ENCODE results near the gene SUSD6.

The SUSD6 gene

DNA sequence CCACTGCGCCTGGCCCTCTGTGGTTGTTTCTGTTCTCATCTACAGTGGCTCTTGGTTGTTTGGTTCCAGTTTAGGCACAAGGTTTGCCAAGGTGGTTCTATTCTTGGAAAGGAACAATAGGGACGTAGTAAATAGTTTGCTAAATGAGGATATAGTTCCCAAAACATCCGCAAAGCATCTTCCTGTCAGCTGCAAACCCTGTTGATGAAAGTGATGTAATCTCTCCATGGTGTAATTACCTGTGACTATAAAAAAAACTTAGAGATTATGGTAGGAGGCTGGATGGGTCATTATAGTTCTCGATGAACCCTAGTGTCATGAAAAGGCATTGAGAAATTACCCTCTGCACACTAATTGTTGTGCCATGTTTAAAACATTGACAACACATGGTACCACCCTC, 52.9 kb downstream of the SUSD6 start:
- TF ChIP-seq, protein P1, sequence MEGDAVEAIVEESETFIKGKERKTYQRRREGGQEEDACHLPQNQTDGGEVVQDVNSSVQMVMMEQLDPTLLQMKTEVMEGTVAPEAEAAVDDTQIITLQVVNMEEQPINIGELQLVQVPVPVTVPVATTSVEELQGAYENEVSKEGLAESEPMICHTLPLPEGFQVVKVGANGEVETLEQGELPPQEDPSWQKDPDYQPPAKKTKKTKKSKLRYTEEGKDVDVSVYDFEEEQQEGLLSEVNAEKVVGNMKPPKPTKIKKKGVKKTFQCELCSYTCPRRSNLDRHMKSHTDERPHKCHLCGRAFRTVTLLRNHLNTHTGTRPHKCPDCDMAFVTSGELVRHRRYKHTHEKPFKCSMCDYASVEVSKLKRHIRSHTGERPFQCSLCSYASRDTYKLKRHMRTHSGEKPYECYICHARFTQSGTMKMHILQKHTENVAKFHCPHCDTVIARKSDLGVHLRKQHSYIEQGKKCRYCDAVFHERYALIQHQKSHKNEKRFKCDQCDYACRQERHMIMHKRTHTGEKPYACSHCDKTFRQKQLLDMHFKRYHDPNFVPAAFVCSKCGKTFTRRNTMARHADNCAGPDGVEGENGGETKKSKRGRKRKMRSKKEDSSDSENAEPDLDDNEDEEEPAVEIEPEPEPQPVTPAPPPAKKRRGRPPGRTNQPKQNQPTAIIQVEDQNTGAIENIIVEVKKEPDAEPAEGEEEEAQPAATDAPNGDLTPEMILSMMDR (conservative IDR thresholded peaks at IDR 0.05; ENCODE audit: low read length) = no peak
- no peak overlapping the region for H3K4me3 ChIP-seq (ENCODE audit: low read length)
- DNase-seq (ENCODE audit: low read depth) = no peak

DNA sequence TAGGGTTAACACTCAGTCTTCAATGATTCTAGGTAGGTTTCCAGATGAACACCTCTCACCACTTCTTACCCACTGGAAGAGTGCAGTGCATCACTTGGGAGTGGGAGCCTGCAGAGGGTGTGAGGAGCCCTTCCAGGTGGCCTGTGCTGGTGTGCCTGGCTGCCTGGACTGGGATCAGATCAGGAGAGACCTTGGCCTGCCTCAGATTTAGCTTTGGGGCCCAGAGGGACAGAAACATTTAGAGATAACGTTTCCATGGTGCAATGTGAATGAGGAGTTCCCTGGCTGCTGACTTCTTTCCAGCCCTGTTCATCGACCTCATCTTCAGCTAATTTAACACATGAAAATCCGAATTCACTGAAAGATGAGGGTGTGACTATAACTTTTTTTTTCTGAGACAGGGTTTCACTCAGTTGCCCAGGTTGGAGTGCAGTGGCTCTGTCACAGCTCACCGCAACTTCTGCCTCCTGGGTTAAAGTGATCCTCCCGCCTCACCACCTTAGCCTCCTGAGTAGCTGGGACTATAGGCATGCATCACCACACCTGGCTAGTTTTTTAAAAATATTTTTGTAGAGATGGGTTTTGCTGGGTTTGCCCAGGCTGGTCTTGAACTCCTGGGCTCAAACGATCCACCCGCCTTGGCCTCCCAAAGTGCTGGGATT, 53.6 kb downstream of the SUSD6 start:
- H3K4me3 ChIP-seq (ENCODE audit: low read length) = no peak overlapping the region

DNA sequence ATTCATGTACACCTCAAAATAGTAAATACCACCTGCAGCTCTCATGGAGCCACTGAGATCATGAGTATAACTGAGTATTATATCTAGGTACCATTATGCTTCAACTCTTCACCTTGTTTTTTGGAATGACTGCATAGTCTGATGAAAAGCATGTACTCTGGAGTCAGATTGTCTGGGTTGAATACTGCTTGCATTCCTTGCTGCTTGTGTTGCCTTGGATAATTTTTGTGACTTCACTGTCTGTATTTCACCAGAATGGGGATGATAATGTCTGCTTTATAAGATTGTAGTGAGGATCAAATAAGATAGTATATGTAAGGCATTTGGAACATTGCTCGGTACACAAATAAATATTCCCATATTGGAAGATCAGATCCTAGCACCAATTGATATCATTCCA, 54.2 kb downstream of the SUSD6 start:
- no peak overlapping the region for H3K4me3 ChIP-seq (ENCODE audit: low read length)
- TF ChIP-seq, protein P1 (conservative IDR thresholded peaks at IDR 0.05; ENCODE audit: low read length) = no peak
- peak; percentile 44 for DNase-seq (ENCODE audit: low read depth)

More for the DNA sequence above, 53.6 kb downstream of the SUSD6 start:
- no peak for DNase-seq (ENCODE audit: low read depth)
- TF ChIP-seq, protein P1 (conservative IDR thresholded peaks at IDR 0.05; ENCODE audit: low read length) = no peak

DNA sequence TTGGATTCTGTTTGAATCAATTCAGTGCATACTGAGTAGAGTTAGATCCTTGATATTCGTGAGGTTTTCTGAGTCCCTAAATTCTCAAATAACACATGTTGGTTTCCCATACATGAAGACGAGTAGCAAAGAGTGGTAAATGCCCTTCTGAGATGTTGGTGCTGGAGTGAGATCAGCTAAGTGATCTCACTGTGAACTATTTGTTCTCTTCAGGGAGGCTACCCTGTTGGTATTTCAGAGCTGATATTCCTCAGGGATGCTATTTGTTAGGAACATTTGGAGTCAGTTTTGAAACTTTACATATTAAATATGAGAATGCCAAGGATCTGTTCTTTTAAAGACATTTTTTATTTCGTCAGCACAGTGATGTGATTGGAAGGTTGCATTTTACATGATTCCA, 54.7 kb downstream of the SUSD6 start:
- no peak for DNase-seq (ENCODE audit: low read depth)
- no peak overlapping the region for H3K4me3 ChIP-seq (ENCODE audit: low read length)
- TF ChIP-seq, protein P1 (conservative IDR thresholded peaks at IDR 0.05; ENCODE audit: low read length) = no peak

DNA sequence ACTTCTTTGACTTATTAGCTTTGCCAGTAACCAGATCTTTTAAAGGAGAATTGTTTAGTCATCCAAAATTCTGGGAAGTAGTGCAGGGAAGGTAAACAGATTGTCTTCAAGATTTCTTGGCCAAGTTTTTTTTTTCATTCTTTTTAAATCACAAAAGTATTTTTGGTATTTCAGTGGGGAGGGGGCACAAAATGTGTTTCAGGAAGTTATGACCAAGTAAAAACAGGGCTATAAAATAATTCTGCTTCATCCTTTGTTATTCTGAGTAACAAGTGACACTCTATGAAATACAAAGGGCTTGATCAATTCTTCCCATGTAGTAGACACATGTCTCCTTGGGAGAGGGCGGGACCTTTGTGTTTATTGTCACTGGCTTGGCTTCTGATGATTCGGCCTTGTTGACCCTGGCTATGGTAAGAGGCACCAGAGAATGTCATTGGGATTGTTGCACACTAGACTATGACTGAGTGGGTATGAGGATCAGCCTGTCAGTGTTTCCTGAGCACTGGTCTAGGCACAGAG, 55.4 kb downstream of the SUSD6 start:
- no peak overlapping the region for H3K4me3 ChIP-seq (ENCODE audit: low read length)
- DNase-seq (ENCODE audit: low read depth) = peak; percentile 66
- TF ChIP-seq, protein P1 (conservative IDR thresholded peaks at IDR 0.05; ENCODE audit: low read length) = no peak

DNA sequence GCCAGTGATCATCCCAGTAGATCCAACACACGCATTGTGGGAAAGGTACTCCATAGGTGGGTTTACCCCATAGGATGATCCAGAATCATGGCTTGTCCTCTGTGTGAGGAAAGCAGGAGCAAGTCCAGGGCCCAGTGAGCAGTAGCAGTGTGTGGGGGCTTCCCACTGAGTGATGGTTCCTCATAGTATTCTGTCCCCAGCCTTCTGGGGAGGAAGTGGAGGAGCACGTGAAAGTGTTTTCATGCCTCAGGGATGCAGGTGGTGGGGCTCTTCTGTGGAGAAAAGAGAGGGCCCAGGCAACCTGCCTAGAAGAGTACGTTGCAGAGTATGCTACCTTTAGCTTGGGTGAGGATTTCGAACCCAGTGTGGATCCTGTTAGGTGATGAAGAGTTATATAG, 56.5 kb downstream of the SUSD6 start:
- no peak overlapping the region for H3K4me3 ChIP-seq (ENCODE audit: low read length)
- no peak for DNase-seq (ENCODE audit: low read depth)
- TF ChIP-seq, protein P1 (conservative IDR thresholded peaks at IDR 0.05; ENCODE audit: low read length) = no peak

DNA sequence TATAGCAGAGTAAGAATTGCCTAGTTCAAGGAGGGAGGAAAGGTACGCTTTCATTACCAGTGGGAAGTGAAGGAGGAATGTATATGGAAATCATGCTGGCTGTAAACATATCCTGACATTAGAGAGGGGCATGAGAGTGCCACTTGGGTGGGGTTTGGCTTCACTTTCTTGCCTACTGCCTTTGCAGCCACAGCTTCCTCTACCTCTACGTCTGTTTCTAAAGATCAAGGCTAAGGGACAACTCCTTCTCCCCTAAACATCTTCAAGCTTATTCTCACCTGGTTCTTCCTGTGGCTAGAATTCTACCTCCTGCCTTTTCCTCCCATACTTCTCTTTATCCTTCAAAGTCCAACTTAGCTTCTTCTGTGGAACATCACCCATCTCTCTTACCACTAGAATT, 58.0 kb downstream of the SUSD6 start:
- no peak for DNase-seq (ENCODE audit: low read depth)
- no peak overlapping the region for H3K4me3 ChIP-seq (ENCODE audit: low read length)
- TF ChIP-seq, protein P1 (conservative IDR thresholded peaks at IDR 0.05; ENCODE audit: low read length) = no peak

Data from AG10803 (cell line).